BJ (cell line): ENCODE measurements around the gene CREM. TPM values are rescaled to one million over a fixed set of nuclear protein-coding genes. Genes with fewer than 3 reads are reported as not detected.

Source experiments
- CTCF ChIA-PET: fragments of 350-600 bp; formaldehyde crosslinking; extraction: SDS; loops from one replicate; lab custom pipeline; 2021; ENCODE audit warnings: antibody characterized with exemption, inconsistent platforms; lab: Yijun Ruan, JAX
- POLR2A ChIA-PET: fragments of 300-600 bp; sonication (Branson Sonifier 250); formaldehyde crosslinking; extraction: SDS; loops from one replicate; lab custom pipeline; 2021; ENCODE audit warnings: antibody characterized with exemption; lab: Charles Lee
- DNase-seq: peaks from one replicate; pipeline ENCODE4 v3.0.0-alpha.2; 2011; ENCODE audit warnings: low read depth
- H3K27me3 ChIP-seq: 2 replicates; pipeline ENCODE4 v1.6.0; 2011; ENCODE audit warnings: low read length; ENCODE audit not compliant: control insufficient read depth, insufficient read depth
- H3K36me3 ChIP-seq: 2 replicates; pipeline ENCODE4 v1.5.1; 2011; ENCODE audit warnings: low read length; ENCODE audit not compliant: control insufficient read depth, insufficient read depth
- H3K4me3 ChIP-seq: 2 replicates; pipeline ENCODE4 v1.5.1; 2011; ENCODE audit warnings: low read depth, mild to moderate bottlenecking, control low read depth, low read length
- polyA plus RNA-seq: library from polyadenylated mRNA; depleted of rRNA; stranded (reverse); fragments of >200 nt; gene quantifications from 2 replicates; pipeline ENCODE4 v1.2.3, GENCODE V29; 2011
- TF ChIP-seq, protein P1 (sequence below): IDR thresholded peaks from 2 replicates; pipeline ENCODE4 v1.5.1; 2011; ENCODE audit warnings: low read depth, mild to moderate bottlenecking, control low read depth, inconsistent platforms, low read length, moderate library complexity; ENCODE audit not compliant: insufficient read depth

The CREM gene
- polyA plus RNA-seq, 1 experiment = 20.5 TPM

DNA sequence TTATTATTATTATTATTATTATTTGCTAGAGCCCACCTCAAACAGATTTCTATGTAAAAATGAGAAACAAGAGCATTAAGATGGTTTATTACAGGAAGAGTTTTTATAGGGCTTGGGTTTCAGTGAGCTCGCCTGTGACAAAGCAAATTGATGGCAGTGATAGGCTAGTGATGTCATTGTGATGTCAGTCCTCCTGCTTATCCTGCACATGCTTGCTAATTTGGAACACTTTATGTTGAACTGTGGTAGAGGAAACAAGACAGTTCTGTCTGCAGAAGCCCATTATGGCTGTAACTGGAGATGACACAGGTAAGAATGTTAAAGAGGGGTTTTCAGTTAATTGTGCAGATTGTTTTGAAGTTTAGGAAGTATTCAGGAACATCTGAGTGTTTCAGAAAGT lies 68.3 kb downstream of the CREM start:
- TF ChIP-seq, protein P1, sequence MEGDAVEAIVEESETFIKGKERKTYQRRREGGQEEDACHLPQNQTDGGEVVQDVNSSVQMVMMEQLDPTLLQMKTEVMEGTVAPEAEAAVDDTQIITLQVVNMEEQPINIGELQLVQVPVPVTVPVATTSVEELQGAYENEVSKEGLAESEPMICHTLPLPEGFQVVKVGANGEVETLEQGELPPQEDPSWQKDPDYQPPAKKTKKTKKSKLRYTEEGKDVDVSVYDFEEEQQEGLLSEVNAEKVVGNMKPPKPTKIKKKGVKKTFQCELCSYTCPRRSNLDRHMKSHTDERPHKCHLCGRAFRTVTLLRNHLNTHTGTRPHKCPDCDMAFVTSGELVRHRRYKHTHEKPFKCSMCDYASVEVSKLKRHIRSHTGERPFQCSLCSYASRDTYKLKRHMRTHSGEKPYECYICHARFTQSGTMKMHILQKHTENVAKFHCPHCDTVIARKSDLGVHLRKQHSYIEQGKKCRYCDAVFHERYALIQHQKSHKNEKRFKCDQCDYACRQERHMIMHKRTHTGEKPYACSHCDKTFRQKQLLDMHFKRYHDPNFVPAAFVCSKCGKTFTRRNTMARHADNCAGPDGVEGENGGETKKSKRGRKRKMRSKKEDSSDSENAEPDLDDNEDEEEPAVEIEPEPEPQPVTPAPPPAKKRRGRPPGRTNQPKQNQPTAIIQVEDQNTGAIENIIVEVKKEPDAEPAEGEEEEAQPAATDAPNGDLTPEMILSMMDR = no peak
- ChIA-PET POLR2A (no interaction called here), CTCF (interaction anchor here (1.4 to 2.4 kb wide), 12 partner anchors 10 to 369 kb away, joined by 3 to 24 read pairs (median 12); partner anchors contain the start of gene CREM)
- H3K36me3 ChIP-seq = no peaks in the 10 kb centered on the region
- no peak for DNase-seq
- no peaks in the 10 kb centered on the region for H3K27me3 ChIP-seq
- peak overlapping the region; percentile 45 for H3K4me3 ChIP-seq

DNA sequence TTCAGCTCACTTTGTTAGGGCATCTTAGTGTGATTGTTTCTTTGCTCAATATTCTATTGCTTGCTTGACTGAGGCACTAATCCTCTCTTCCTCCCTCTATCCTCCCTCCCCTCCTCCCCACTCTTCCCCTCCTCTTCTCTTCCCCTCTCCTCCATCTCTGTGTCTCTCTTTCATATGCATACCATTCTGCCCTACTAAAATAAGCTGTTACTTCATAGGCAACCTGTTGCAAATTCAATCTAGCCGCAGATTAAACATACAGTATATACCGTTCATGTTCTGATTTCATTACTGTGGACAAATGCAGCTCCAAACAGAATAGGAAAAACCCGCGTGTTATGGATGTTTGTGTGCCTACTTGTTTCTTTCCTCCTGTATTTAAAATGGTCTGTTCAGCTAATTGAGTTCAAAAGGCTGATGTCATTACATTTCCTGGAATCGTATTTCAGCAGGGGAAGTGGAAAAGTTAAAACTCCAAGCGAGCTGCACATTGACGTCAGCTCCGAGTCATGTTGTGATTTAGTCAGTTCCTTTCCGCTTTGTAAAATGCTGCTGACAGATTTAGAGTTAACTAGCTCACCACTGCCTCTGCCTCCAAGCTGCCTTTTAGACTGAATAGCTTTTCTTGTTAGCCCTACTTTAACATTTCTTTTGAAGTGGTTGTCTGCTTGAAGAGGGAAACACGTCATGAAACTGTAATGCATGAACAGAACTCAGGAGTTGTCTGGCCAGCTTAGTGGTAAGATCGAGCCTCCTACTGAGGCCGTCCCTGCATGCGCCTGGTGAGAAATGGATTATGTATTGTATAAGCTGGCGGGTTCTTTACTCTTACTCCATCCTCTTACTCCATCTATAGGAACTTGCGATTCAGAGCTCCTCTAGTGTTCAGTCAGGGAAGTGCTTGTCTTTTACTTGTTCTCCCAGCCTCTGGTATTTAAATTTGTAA lies 69.0 kb downstream of the CREM start:
- ChIA-PET CTCF (interaction anchor here (0.6 to 2.4 kb wide), 32 partner anchors 8 to 368 kb away, joined by 3 to 24 read pairs (median 4); partner anchors contain the start of gene CREM), POLR2A (interaction anchor here (1.3 kb wide), 1 partner anchor 69 kb away, joined by 5 read pairs; the partner anchor contains the start of gene CREM)
- peak; percentile 82 for DNase-seq
- H3K36me3 ChIP-seq = no peaks in the 10 kb centered on the region
- TF ChIP-seq, protein P1 = peak; percentile 88
- peak overlapping the region; percentile 45 for H3K4me3 ChIP-seq
- no peaks in the 10 kb centered on the region for H3K27me3 ChIP-seq

DNA sequence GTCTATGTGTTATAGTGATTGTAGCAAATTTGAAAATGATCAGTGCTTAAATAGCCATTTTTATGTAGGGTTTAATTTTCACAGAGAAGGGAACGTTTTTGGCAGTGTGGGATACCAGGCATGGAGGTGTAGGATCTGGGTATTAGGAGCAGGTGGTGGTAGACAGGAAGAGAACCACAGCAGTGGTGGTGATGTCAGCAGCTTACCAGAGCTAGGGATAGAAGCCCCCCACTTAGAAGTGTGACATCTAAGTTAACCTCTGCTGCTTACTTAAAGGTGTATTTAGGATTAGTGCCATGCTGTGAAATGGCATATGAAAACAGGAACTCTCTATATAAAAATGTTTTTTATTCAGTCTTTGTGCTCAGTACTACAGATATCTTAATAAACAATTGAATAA lies 73.8 kb downstream of the CREM start:
- CTCF ChIA-PET = no interaction called here
- Histone ChIP-seq H3K36me3 (no peaks in the 10 kb centered on the region), H3K27me3 (no peaks in the 10 kb centered on the region), H3K4me3 (no peak overlapping the region)
- TF ChIP-seq, protein P1 = no peak
- DNase-seq = no peak
- POLR2A ChIA-PET = no interaction called here

- H3K4me3 ChIP-seq = no peak overlapping the region
- DNase-seq = no peak
- H3K27me3 ChIP-seq = no peaks in the 10 kb centered on the region
- no peaks in the 10 kb centered on the region for H3K36me3 ChIP-seq
- ChIA-PET CTCF (interaction anchor here (0.6 to 1.2 kb wide), 4 partner anchors 16 to 155 kb away, joined by 3 to 4 read pairs (median 4); no protein-coding TSS in a partner anchor), POLR2A (no interaction called here)
- TF ChIP-seq, protein P1 = no peak
These were observed 74.6 kb downstream of the CREM start for GRCh38 chr10:35201234-35201633.

DNA sequence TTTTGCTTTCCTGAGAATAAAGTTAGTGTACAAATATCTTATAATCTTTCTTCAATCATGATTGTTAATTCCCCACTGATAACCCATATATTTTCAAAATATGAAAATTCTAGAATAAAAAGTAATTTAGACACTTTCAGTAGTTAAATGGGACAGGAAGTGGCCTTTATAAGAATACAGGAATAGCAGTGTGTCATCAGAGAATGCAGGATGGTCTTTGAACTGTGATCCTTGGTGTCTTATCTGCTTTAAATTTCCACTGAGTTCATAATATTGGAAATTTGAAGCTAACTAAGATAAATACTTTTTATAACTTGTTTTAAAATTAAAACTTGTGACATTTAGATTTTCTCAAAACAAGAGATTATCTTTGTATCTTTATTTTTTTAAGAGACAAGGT lies 75.4 kb downstream of the CREM start:
- ChIA-PET POLR2A (no interaction called here), CTCF (interaction anchor here (0.6 to 1.2 kb wide), 3 partner anchors 81 to 156 kb away, joined by 3 to 4 read pairs (median 4); no protein-coding TSS in a partner anchor)
- DNase-seq = no peak
- Histone ChIP-seq H3K27me3 (no peaks in the 10 kb centered on the region), H3K36me3 (no peaks in the 10 kb centered on the region), H3K4me3 (no peak overlapping the region)
- TF ChIP-seq, protein P1 = no peak
